Erythroblast (primary cell): Measurements from ENCODE around the gene C16orf54.
"Not testable (repeated sequence)": the region's sequence is repeated elsewhere in the genome, so short reads cannot be mapped to it uniquely, and the experiment has no call there.

ENCODE experiments used
- DNase-seq, 2 experiments: peaks; one replicate each; lab custom pipeline; 2025; lab: John Stamatoyannopoulos, UW
- GATA1 ChIP-seq: IDR thresholded peaks from 2 replicates; pipeline ENCODE4 v1.6.1; 2011; ENCODE audit warnings: low read depth, mild to moderate bottlenecking, control low read depth, low read length, moderate library complexity
- POLR2A ChIP-seq: IDR thresholded peaks from 2 replicates; pipeline ENCODE4 v1.6.1; 2011; ENCODE audit warnings: mild to moderate bottlenecking, low read length

The C16orf54 gene

GRCh38 chr16:29737713-29738112 is 8.1 kb downstream of the C16orf54 start:
- TF ChIP-seq GATA1, result no peak
- TF ChIP-seq POLR2A, result no peak
- DNase-seq, result no peak

DNA sequence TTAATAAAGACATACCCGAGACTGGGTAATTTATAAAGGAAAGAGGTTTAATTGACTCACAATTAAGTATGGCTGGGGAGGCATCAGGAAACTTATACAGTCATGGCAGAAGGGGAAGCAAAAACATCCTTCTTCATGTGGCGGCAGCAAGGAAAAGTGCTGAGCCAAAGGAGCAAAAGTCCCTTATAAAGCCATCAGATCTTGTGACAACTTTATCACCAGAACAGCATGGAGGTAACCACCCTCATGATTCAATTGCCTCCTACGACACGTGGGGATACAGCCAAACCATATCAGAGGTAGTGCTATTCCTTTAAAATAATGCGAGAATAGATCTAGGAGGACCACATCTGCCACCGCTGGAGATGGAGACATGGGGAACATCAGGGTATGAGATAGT is 9.0 kb downstream of the C16orf54 start:
- DNase-seq, result no peak
- TF ChIP-seq POLR2A, result no peak
- no peak for TF ChIP-seq GATA1

DNA sequence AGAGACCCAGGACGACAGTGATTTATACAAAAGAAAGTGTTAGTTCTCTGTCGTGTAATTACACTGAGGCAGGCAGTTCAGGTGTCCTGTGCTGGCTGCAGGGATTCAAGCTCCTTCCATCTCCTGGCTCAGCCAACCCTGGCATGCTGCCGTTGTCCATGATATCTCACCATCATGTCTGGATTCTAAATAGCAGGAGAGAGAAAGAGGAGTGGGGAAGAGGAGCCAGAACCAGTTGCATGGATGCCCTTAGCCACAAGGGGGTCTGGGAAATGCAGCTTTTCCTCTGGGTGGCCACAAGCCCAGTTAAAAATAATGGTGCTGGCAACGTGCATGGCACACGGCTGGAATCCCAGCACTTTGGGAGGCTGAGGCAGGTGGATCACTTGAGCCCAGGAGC is 9.7 kb downstream of the C16orf54 start:
- no peak for TF ChIP-seq POLR2A
- TF ChIP-seq GATA1, result no peak

DNA sequence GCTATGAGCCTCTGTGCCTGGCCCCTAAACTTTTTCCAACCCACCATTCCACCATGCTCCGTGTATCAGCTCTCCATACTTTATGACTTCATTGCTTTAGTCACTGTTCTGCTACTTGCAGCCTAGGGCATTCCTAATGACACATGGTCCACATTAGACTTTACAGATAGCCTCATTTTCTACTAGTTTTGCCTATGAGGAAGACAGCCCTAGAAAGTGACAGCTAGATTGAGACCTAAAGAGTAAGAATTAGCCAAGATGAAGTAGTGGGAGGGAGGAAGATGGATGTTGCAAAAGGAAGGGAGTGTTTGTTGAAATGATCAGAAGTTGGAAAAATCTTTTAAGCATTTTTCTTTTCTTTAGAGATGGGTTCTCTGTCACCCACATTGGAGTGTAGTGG is 11.0 kb downstream of the C16orf54 start:
- TF ChIP-seq GATA1, result no peak
- TF ChIP-seq POLR2A, result no peak
- DNase-seq, result no peak

More for the DNA sequence above, 9.7 kb downstream of the C16orf54 start:
- no peak for DNase-seq

- DNase-seq, result not testable (repeated sequence)
These were observed 13.8 kb downstream of the C16orf54 start for GRCh38 chr16:29731768-29732601.

- no peak for TF ChIP-seq GATA1
- no peak for TF ChIP-seq POLR2A
- DNase-seq, result no peak
These were observed 15.1 kb downstream of the C16orf54 start for GRCh38 chr16:29730649-29731048.

GRCh38 chr16:29729116-29729521 is 16.7 kb downstream of the C16orf54 start:
- peak in 1 of 2 experiments; percentile 39 for DNase-seq
- TF ChIP-seq GATA1 (no peak), POLR2A (no peak)

GRCh38 chr16:29727452-29727851 is 18.3 kb downstream of the C16orf54 start:
- TF ChIP-seq POLR2A (no peak), GATA1 (no peak)

DNA sequence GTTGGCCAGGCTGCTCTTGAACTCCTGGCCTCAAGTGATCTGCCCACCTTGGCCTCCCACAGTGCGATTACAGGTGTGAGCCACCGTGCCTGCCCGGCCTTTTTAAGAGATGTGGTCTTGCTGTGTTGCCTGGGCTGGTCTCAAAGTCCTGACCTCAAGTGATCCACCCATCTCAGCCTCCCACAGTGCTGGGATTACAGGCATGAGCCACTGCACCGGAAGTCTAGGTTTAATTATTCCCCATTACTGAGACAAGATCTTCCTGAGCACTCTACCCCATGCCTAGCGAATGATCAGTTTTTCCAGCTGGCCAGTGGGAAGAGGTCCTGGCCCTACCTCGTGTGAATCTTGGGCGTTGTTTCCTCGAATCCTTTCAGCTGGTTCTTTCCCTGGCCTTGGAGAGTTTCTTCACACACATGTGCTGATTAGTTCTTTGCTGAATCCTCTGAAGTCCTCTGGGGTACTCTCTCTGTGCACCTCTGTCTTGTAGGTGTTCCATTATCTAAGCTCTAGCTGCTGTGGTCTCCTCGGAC is 18.9 kb downstream of the C16orf54 start:
- TF ChIP-seq GATA1 (no peak), POLR2A (no peak)

More at GRCh38 chr16:29727452-29727851, 18.3 kb downstream of the C16orf54 start:
- no peak for DNase-seq

DNA sequence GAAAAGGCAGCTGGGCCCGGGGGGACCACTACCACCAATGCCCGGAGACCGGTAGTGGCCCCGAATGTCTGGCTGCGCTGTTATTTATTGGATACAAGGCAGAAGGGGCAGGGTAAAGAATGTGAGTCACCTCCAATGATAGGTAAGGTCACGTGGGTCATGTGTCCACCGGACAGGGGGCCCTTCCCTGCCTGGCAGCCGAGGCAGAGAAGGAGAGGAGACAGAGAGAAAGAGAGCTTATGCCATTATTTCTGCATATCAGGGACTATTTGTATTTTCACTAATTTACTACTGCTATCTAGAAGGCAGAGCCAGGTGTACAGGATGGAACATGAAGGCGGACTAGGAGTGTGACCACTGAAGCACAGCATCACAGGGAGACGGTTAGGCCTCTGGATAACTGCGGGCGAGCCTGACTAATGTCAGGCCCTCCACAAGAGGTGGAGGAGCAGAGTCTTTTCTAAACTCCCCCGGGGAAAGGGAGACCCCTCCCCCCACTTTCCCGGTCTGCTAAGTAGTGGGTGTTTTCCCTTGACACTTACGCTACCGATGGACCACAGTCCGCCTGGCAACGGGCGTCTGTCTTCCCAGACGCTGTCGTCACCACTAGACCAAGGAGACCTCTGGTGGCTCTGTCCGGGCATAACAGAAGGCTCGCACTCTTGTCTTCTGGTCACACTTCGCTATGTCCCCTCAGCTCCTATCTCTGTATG is 24.5 kb downstream of the C16orf54 start:
- peak; percentile 64 to 80 for DNase-seq

More for the DNA sequence above, 18.9 kb downstream of the C16orf54 start:
- DNase-seq, result no peak

GRCh38 chr16:29720703-29721102 is 25.1 kb downstream of the C16orf54 start:
- TF ChIP-seq POLR2A, result no peak
- TF ChIP-seq GATA1, result no peak
- DNase-seq, result no peak

GRCh38 chr16:29719063-29719462 is 26.7 kb downstream of the C16orf54 start:
- no peak for DNase-seq
- no peak for TF ChIP-seq POLR2A
- TF ChIP-seq GATA1, result no peak

GRCh38 chr16:29717113-29717512 is 28.7 kb downstream of the C16orf54 start:
- no peak for DNase-seq
- TF ChIP-seq POLR2A, result no peak
- TF ChIP-seq GATA1, result no peak

DNA sequence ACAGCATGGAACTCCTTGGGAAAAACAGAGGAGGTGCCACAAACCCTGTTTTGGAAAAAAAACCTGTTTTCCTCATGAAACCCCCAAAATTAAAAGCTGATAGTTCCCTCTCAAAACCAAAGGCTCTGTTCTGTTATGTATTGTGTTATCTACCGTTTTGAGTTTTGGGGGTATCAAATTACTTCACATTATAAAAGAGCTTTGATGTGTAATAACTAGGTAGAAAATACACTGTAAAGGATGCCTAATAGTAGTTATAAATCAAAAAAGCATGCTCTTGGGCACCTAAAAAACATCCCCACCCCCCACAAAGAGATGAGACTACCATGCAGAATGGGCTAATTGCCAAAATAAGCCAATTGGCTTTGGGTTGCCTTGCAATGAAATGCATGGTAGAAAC is 30.8 kb downstream of the C16orf54 start:
- TF ChIP-seq GATA1, result no peak
- no peak for TF ChIP-seq POLR2A
- no peak for DNase-seq
